Measurements from ENCODE around the gene CPT1B.

GRCh38 chr22:50626850-50627641 is 48.8 kb upstream of the CPT1B start:
- TF ChIP-seq ZNF112 (tag by site-specific recombination; IDR thresholded peaks at IDR 0.05), result no peak
- no peak for TF ChIP-seq CTCF (tag by site-specific recombination; IDR thresholded peaks at IDR 0.05)
- no peak for TF ChIP-seq ZSCAN18 (tag by site-specific recombination; IDR thresholded peaks at IDR 0.05)
- TF ChIP-seq ZNF362 (tag by site-specific recombination; IDR thresholded peaks at IDR 0.05), result no peak
- no peak for TF ChIP-seq YY1 (tag by site-specific recombination; IDR thresholded peaks at IDR 0.05)
- no peak for TF ChIP-seq ZSCAN5A (tag by site-specific recombination; IDR thresholded peaks at IDR 0.05)
- no peak for TF ChIP-seq MEIS1 (CRISPR knock-in tag; IDR thresholded peaks at IDR 0.05; ENCODE audit: borderline replicate concordance)
- TF ChIP-seq ZNF776 (tag by site-specific recombination; IDR thresholded peaks at IDR 0.05; ENCODE audit: borderline replicate concordance), result no peak
- no peak for TF ChIP-seq ZNF830 (tag by site-specific recombination; IDR thresholded peaks at IDR 0.05; ENCODE audit: low read depth)
- no peak for TF ChIP-seq ZBTB10 (tag by site-specific recombination; IDR thresholded peaks at IDR 0.05)
- no peak for TF ChIP-seq SALL2 (tag by site-specific recombination; IDR thresholded peaks at IDR 0.05; ENCODE audit: borderline replicate concordance)
- TF ChIP-seq ZNF221 (tag by site-specific recombination; IDR thresholded peaks at IDR 0.05; ENCODE audit: borderline replicate concordance), result no peak
- TF ChIP-seq KLF10 (tag by site-specific recombination; IDR thresholded peaks at IDR 0.05), result no peak; the same call in 1 of the 2 replicates
- TF ChIP-seq ZNF433 (tag by site-specific recombination; IDR thresholded peaks at IDR 0.05; ENCODE audit: low read depth), result no peak
